ENCODE data around the gene UBE2G1.
A peak's percentile ranks its signal among the peaks of the same experiment; 100 is the strongest.
"Not testable (repeated sequence)": the region's sequence is repeated elsewhere in the genome, so short reads cannot be mapped to it uniquely, and the experiment has no call there.

The UBE2G1 gene

DNA sequence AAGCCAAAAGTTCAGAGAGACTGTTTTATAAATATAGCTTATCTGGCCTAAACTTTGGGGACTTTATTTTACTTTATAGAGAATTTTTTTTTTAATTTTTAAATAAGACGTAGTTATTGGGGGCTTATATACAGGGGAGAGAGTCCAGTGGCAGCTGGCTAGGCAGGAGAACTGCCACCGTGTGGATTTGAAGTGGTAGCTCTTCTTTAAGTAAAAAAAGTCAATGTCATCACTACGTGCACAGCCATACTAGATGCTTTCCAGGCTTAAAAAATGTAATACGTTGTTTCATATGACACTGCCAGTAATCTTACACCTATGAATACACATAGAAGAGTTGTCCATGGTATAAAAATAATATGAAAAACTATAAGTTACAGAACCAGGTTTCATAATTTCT, 70.8 kb downstream of the UBE2G1 start:
- no peak for DNase-seq

GRCh38 chr17:4293572-4293971, 72.9 kb downstream of the UBE2G1 start:
- DNase-seq: no peak

GRCh38 chr17:4287710-4288109, 78.8 kb downstream of the UBE2G1 start:
- no peak for DNase-seq

- DNase-seq: no peak
Measured at GRCh38 chr17:4276514-4276913, 90.0 kb downstream of the UBE2G1 start.

DNA sequence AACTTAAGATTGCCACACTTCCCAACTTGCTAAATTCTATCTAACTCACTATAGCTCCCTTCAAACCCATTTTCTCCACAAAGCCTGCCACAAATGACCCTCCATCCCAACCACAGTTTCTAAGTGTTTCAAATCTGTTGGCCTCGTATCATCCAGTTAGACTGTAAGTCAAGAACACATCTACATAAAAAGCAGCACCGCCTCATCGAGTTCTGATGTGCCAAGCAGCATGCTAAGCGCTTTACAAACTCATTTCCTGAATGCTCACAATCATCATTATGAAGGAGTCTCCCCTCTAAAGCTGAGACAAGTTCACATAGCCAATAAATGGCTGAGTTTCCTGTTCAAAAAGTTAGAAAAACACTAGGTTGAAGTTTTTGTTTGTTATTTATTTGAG, 93.5 kb downstream of the UBE2G1 start:
- no peak for DNase-seq

- DNase-seq: no peak
Measured at GRCh38 chr17:4272213-4272971, 94.1 kb downstream of the UBE2G1 start.

DNA sequence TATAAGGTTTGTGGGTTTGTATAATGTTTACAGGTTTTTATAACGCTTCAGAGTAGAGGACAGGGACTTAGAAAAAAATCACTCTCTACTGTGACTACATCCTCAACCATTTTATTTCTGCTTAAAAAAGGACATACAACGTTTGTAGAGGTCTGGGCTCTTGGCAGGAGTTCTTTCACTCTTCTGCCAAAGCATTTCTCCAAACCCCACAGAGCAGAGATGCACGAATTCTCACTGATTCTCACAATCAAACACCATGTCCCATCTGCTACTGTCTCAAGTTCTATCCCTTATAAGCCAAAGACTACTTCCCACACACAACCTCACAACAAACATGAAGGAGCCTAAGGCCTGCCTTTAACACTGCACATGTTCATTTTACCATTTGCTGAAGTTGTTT, 95.7 kb downstream of the UBE2G1 start:
- no peak for DNase-seq

GRCh38 chr17:4269915-4270314, 96.6 kb downstream of the UBE2G1 start:
- DNase-seq: no peak

DNA sequence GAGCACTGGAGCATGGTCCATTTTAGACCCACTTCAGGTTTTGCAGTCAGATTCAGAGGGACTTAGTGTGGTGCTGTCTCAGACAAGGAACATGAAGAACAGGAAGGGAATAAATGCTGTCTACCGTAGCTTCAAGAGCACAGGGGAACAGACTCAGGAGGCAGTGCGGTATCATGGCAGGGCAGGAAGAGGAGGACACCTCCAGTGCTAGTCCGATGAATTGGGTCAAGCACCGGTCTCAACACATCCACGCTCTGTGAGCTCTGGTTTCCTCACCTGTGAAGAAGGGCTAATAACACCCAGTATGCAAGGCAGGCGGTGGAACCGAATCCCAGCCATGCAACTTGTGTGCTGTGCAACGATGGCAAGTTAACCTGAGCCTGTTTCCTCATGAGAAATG, 99.1 kb downstream of the UBE2G1 start:
- no peak for DNase-seq

- no peak for DNase-seq
Measured at GRCh38 chr17:4266550-4266949, 99.9 kb downstream of the UBE2G1 start.

DNA sequence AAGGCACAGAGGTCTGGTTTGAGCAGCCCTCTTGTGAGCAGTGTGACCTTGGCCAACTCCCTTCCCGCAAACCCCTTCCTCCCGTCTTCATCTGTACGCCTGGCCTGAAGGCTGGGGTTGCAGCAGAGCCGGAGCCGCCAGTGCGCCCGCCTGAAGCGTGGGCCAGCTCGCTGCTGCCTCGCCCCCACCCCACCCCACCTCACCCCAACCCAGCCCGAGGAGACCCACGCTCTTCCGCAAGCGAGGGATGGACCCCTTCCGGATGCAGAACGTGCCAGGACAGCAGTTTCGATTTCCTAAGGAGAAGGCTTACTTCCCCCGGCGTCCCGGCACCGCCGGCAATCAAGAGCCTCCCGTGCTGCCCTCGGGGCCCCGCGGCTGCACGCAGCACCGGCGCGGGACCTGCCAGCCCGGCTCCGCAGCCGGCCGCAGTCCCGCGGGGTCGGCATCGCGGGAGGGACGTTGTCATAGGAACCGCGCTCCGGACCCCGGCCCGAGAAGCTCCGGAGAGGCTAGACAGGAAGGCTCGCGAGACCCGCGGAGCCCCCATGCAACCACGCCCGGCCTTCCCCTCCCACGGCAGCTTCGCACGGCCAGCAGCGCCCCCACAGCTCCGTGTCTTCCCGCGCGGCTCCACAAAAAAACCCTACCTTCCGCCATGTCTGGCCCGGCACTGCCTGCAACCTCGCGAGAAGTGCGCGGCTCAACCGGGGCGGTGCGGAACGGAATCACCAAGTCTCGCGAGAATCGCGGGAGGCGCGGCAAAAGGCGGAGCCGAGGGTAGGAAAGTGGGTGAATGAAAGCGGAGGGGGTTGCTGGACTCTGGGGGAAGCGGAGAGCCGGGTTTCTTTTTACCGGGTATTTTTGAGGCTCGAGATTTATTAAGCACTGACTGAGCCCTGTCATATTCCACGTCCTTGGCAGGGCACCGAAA, 102.9 kb downstream of the UBE2G1 start, which contains the start of gene ANKFY1:
Gene ANKFY1 (minus strand): TSS at position 698 of the 934 bp plus-strand sequence. CDS start 38 bp downstream, at position 660.
- DNase-seq: peak; percentile 91 to 95 (median 93)

- no peak for DNase-seq
Measured at GRCh38 chr17:4262703-4263102, 103.8 kb downstream of the UBE2G1 start.

DNA sequence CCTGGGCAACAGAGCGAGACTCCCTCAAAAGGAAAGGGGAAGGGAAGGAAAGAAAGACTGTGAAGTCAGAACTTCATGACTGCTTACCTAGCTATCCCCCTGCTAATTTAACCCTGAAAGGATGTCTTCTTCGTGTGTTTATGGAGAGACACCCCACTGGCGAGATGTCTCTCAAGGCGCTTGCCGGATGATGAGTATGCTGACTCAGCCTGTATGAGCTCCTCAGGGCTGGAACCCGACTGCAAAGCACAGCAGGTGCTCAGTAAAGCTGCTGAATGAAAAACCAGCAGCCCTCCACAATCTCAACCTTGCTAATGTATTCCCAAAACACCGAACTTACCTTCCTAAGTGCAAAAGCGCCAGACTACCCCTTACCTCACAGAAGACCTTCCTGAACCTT, 105.0 kb downstream of the UBE2G1 start:
- DNase-seq: no peak

GRCh38 chr17:4258867-4259266, 107.6 kb downstream of the UBE2G1 start:
- no peak for DNase-seq

- no peak for DNase-seq
Measured at GRCh38 chr17:4256952-4257351, 109.5 kb downstream of the UBE2G1 start.

DNA sequence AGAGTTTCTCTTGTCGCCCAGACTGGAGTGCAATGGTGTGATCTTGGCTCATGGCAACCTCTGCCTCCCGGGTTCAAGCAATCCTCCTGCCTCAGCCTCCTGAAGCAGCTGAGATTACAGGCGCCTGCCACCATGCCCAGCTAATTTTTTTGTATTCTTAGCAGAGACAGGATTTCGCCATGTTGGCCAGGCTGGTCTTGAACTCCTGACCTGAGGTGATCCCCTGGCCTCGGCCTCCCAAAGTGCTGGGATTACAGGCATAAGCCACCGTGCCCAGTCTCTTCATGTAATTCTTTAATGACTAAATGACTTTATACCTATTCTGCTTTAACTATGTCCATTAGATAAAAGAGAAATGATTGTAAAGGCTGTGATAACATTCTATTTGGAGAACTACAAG, 111.2 kb downstream of the UBE2G1 start:
- DNase-seq: not testable (repeated sequence)

GRCh38 chr17:4250887-4251286, 115.6 kb downstream of the UBE2G1 start:
- no peak for DNase-seq

- no peak for DNase-seq
Measured at GRCh38 chr17:4249452-4250029, 116.9 kb downstream of the UBE2G1 start.

GRCh38 chr17:4248504-4249277, 117.8 kb downstream of the UBE2G1 start:
- no peak for DNase-seq

DNA sequence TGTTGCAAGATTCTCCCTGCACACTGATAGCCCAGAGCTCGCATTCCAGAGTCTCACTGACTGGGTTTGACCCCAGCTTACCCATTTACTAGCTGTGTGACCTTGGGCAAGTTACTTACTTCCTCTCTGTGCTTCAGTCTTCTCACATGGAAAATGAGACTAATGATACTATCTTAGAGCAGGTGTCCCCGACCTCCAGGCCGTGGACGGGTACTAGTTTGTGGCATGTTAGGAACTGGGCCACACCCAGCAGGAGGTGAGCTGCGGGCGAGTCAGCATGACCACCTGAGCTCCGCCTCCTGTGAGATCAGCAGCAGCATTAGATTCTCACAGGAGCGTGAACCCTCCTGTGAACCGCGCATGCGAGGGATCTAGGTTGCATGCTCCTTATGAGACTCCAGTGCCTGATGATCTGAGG, 118.5 kb downstream of the UBE2G1 start:
- no peak for DNase-seq

DNA sequence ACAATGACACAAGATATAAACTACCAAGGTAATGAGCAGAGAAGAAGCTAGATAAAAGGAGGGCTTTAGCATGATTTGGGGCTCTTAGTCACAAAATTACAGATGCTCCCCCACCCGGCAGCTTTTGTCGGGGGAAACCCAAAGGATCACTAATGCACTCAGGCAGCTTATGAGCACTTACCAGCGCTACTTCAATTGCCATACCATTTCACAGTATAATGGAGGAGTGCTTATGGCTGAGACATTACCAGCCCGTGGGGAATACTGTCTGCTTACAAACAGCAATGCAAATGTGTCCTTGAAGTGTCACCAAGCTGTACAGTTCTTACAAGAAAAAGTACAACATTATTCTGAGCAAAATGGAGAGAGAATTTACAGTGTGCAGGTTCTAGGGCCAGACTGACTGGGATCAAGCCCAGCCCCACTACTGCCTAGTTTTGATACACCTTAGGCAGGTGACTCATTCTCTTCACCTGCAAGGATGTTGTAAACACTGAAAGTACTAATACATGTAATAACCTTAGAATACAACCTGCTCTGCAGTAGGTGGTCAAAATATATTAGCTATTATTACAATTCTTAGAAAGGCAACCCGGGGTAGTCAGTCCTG, 119.0 kb downstream of the UBE2G1 start:
- DNase-seq: no peak

- DNase-seq: no peak
Measured at GRCh38 chr17:4246674-4247073, 119.8 kb downstream of the UBE2G1 start.

Measured in activated naive CD4-positive, alpha-beta T cell (primary cell).